ENCODE measurements around the gene CDC14C. TPM values are rescaled to one million over a fixed set of nuclear protein-coding genes. Genes with fewer than 3 reads are reported as not detected.
A peak's percentile ranks its signal among the peaks of the same experiment; 100 is the strongest.
"Not testable (repeated sequence)": the region's sequence is repeated elsewhere in the genome, so short reads cannot be mapped to it uniquely, and the experiment has no call there.

The CDC14C gene
- total RNA-seq, 1 donor from 2014 or later, result not detected

- no peak overlapping the region for H3K4me3 Mint-ChIP-seq (ENCODE audit: unreplicated experiment)
- no peaks in the 10 kb centered on the region for H3K27me3 Mint-ChIP-seq (ENCODE audit: unreplicated experiment)
- no peak for TF ChIP-seq CTCF (IDR thresholded peaks at IDR 0.05; ENCODE audit: partially characterized antibody, unreplicated experiment)
- H3K9me3 Mint-ChIP-seq (ENCODE audit: unreplicated experiment), result peaks cover 3% of the 10 kb centered on the region
- no peaks in the 10 kb centered on the region for H3K4me1 Mint-ChIP-seq (ENCODE audit: low read depth, unreplicated experiment)
- DNase-seq, result no peak
- H3K27ac Mint-ChIP-seq (ENCODE audit: unreplicated experiment), result no peak overlapping the region
- peaks cover 4% of the 10 kb centered on the region for H3K36me3 Mint-ChIP-seq (ENCODE audit: unreplicated experiment)
Observed at GRCh38 chr7:48894574-48894973, 29.8 kb upstream of the CDC14C start.

GRCh38 chr7:48899932-48900331 lies 24.4 kb upstream of the CDC14C start:
- no peaks in the 10 kb centered on the region for H3K9me3 Mint-ChIP-seq (ENCODE audit: unreplicated experiment)
- peaks cover 17% of the 10 kb centered on the region for H3K4me1 Mint-ChIP-seq (ENCODE audit: low read depth, unreplicated experiment)
- no peak for DNase-seq
- TF ChIP-seq CTCF (IDR thresholded peaks at IDR 0.05; ENCODE audit: partially characterized antibody, unreplicated experiment), result no peak
- H3K27me3 Mint-ChIP-seq (ENCODE audit: unreplicated experiment), result no peaks in the 10 kb centered on the region
- no peak overlapping the region for H3K4me3 Mint-ChIP-seq (ENCODE audit: unreplicated experiment)
- no peak overlapping the region for H3K27ac Mint-ChIP-seq (ENCODE audit: unreplicated experiment)
- H3K36me3 Mint-ChIP-seq (ENCODE audit: unreplicated experiment), result no peaks in the 10 kb centered on the region

GRCh38 chr7:48901966-48902365 lies 22.4 kb upstream of the CDC14C start:
- H3K27me3 Mint-ChIP-seq (ENCODE audit: unreplicated experiment), result no peaks in the 10 kb centered on the region
- peaks cover 17% of the 10 kb centered on the region for H3K4me1 Mint-ChIP-seq (ENCODE audit: low read depth, unreplicated experiment)
- no peaks in the 10 kb centered on the region for H3K9me3 Mint-ChIP-seq (ENCODE audit: unreplicated experiment)
- TF ChIP-seq CTCF (IDR thresholded peaks at IDR 0.05; ENCODE audit: partially characterized antibody, unreplicated experiment), result no peak
- no peak for DNase-seq
- peak overlapping the region; percentile 4 for H3K27ac Mint-ChIP-seq (ENCODE audit: unreplicated experiment)
- no peaks in the 10 kb centered on the region for H3K36me3 Mint-ChIP-seq (ENCODE audit: unreplicated experiment)
- no peak overlapping the region for H3K4me3 Mint-ChIP-seq (ENCODE audit: unreplicated experiment)

GRCh38 chr7:48904975-48905374 lies 19.4 kb upstream of the CDC14C start:
- Mint-ChIP-seq H3K27ac (ENCODE audit: unreplicated experiment) (no peak overlapping the region), H3K36me3 (ENCODE audit: unreplicated experiment) (peaks cover 5% of the 10 kb centered on the region), H3K9me3 (ENCODE audit: unreplicated experiment) (no peaks in the 10 kb centered on the region), H3K4me3 (ENCODE audit: unreplicated experiment) (no peak overlapping the region), H3K4me1 (ENCODE audit: low read depth, unreplicated experiment) (peaks cover 15% of the 10 kb centered on the region), H3K27me3 (ENCODE audit: unreplicated experiment) (peaks cover 1% of the 10 kb centered on the region)
- DNase-seq, result no peak
- TF ChIP-seq CTCF (IDR thresholded peaks at IDR 0.05; ENCODE audit: partially characterized antibody, unreplicated experiment), result no peak

- DNase-seq; H3K27me3 Mint-ChIP-seq (ENCODE audit: unreplicated experiment); H3K9me3 Mint-ChIP-seq (ENCODE audit: unreplicated experiment); H3K36me3 Mint-ChIP-seq (ENCODE audit: unreplicated experiment); H3K4me3 Mint-ChIP-seq (ENCODE audit: unreplicated experiment): not testable (repeated sequence)
- Mint-ChIP-seq H3K27ac (ENCODE audit: unreplicated experiment) (peak overlapping the region; percentile 11), H3K4me1 (ENCODE audit: low read depth, unreplicated experiment) (peaks cover 10% of the 10 kb centered on the region)
Observed at GRCh38 chr7:48905686-48906085, 18.7 kb upstream of the CDC14C start.

GRCh38 chr7:48909887-48910286 lies 14.5 kb upstream of the CDC14C start:
- H3K4me1 Mint-ChIP-seq (ENCODE audit: low read depth, unreplicated experiment); DNase-seq; H3K4me3 Mint-ChIP-seq (ENCODE audit: unreplicated experiment); H3K27me3 Mint-ChIP-seq (ENCODE audit: unreplicated experiment); H3K27ac Mint-ChIP-seq (ENCODE audit: unreplicated experiment); H3K9me3 Mint-ChIP-seq (ENCODE audit: unreplicated experiment): not testable (repeated sequence)
- peaks cover 19% of the 10 kb centered on the region for H3K36me3 Mint-ChIP-seq (ENCODE audit: unreplicated experiment)

Data from glutamatergic neuron (in vitro differentiated cells).